Glutamatergic neuron (in vitro differentiated cells): ENCODE results near the gene KIZ. TPM values are rescaled to one million over a fixed set of nuclear protein-coding genes. Genes with fewer than 3 reads are reported as not detected.

Source experiments
- DNase-seq: peaks from one replicate; pipeline ENCODE4 v3.0.0; 2022
- H3K27ac Mint-ChIP-seq: one replicate; pipeline ENCODE4 v1.8.0; 2020; ENCODE audit warnings: mild to moderate bottlenecking, mixed read lengths, inconsistent platforms; ENCODE audit not compliant: unreplicated experiment
- H3K27me3 Mint-ChIP-seq: one replicate; pipeline ENCODE4 v1.8.0; 2020; ENCODE audit warnings: mild to moderate bottlenecking, moderate library complexity, mixed read lengths, inconsistent platforms; ENCODE audit not compliant: unreplicated experiment
- H3K36me3 Mint-ChIP-seq: one replicate; pipeline ENCODE4 v1.8.0; 2020; ENCODE audit warnings: mild to moderate bottlenecking, mixed read lengths, inconsistent platforms; ENCODE audit not compliant: unreplicated experiment
- H3K4me1 Mint-ChIP-seq: one replicate; pipeline ENCODE4 v1.8.0; 2020; ENCODE audit warnings: mild to moderate bottlenecking, low read depth, mixed read lengths, inconsistent platforms; ENCODE audit not compliant: unreplicated experiment
- H3K4me3 Mint-ChIP-seq: one replicate; pipeline ENCODE4 v1.8.0; 2020; ENCODE audit warnings: mild to moderate bottlenecking, mixed read lengths, inconsistent platforms; ENCODE audit not compliant: unreplicated experiment
- H3K9me3 Mint-ChIP-seq: one replicate; pipeline ENCODE4 v1.8.0; 2020; ENCODE audit warnings: mild to moderate bottlenecking, moderate library complexity, mixed read lengths, inconsistent platforms; ENCODE audit not compliant: unreplicated experiment
- total RNA-seq: library from RNA; stranded (reverse); fragmentation: NEBNext Ultra II Directional; extraction: Animal tissue kit (Norgen Biotek cat#: 25700); gene quantifications from one replicate; pipeline ENCODE4 v1.2.1, GENCODE V29; 2021; ENCODE audit not compliant: unreplicated experiment
- TF ChIP-seq, protein P1 (sequence below): fragments of 200-600 bp; sonication (generic); IDR thresholded peaks from one replicate; pipeline ENCODE4 v1.5.0; 2021; ENCODE audit not compliant: partially characterized antibody, unreplicated experiment

Gene KIZ
- total RNA-seq, 1 donor from 2014 or later, result 17.7 TPM

GRCh38 chr20:21179757-21180156, 53.9 kb downstream of the KIZ start:
- TF ChIP-seq, protein P1, sequence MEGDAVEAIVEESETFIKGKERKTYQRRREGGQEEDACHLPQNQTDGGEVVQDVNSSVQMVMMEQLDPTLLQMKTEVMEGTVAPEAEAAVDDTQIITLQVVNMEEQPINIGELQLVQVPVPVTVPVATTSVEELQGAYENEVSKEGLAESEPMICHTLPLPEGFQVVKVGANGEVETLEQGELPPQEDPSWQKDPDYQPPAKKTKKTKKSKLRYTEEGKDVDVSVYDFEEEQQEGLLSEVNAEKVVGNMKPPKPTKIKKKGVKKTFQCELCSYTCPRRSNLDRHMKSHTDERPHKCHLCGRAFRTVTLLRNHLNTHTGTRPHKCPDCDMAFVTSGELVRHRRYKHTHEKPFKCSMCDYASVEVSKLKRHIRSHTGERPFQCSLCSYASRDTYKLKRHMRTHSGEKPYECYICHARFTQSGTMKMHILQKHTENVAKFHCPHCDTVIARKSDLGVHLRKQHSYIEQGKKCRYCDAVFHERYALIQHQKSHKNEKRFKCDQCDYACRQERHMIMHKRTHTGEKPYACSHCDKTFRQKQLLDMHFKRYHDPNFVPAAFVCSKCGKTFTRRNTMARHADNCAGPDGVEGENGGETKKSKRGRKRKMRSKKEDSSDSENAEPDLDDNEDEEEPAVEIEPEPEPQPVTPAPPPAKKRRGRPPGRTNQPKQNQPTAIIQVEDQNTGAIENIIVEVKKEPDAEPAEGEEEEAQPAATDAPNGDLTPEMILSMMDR, result no peak
- H3K4me3 Mint-ChIP-seq, result no peak overlapping the region
- H3K36me3 Mint-ChIP-seq, result peaks cover 12% of the 10 kb centered on the region
- peaks cover 3% of the 10 kb centered on the region for H3K27me3 Mint-ChIP-seq
- H3K9me3 Mint-ChIP-seq, result peaks cover 5% of the 10 kb centered on the region
- no peak overlapping the region for H3K27ac Mint-ChIP-seq
- H3K4me1 Mint-ChIP-seq, result no peaks in the 10 kb centered on the region
- DNase-seq, result no peak

DNA sequence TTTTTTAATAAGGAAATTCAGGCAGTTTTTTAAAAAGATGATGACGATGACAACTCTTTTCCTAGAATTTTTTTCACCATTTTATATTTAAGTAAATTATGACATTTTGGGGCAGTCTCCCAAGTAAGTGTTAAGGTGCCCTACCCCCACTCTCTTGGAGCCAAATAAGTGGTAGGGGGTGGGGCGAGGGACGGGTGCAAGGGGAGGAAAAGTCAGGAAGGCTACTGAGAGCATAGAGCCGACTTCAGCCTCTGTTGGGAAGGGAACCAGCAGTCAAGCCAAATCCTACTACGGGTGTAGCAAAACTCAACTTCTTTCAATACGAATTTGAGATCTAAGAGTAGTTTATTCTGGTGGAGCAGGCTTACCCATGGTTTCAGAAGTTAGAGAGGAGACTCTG, 54.4 kb downstream of the KIZ start:
- Mint-ChIP-seq H3K27ac (no peak overlapping the region), H3K9me3 (peaks cover 5% of the 10 kb centered on the region), H3K4me3 (no peak overlapping the region), H3K4me1 (no peaks in the 10 kb centered on the region), H3K36me3 (peaks cover 12% of the 10 kb centered on the region), H3K27me3 (peaks cover 3% of the 10 kb centered on the region)
- DNase-seq, result no peak
- TF ChIP-seq, protein P1, result no peak

DNA sequence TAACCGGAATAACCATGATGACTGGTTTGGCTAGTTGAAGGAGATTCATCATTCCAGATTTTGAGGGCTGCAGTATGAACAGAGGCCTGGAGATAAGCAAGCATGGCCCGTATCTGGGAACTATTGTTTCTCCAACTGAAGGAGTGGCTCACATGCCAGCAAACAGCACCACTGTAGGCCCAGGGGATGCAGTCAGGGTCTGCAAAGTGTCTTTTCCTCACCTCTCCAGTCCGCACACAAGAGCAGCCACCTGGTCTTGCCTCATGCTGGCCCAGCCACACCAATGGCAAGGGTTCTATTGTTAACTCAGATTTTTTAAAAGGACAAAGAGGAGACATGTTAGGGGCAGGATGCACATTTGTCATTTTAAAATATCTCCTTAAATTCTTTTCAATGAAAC, 55.1 kb downstream of the KIZ start:
- Mint-ChIP-seq H3K4me3 (no peak overlapping the region), H3K27me3 (peaks cover 3% of the 10 kb centered on the region), H3K36me3 (peaks cover 12% of the 10 kb centered on the region), H3K9me3 (peaks cover 5% of the 10 kb centered on the region), H3K27ac (no peak overlapping the region), H3K4me1 (no peaks in the 10 kb centered on the region)
- no peak for DNase-seq
- TF ChIP-seq, protein P1, result no peak

DNA sequence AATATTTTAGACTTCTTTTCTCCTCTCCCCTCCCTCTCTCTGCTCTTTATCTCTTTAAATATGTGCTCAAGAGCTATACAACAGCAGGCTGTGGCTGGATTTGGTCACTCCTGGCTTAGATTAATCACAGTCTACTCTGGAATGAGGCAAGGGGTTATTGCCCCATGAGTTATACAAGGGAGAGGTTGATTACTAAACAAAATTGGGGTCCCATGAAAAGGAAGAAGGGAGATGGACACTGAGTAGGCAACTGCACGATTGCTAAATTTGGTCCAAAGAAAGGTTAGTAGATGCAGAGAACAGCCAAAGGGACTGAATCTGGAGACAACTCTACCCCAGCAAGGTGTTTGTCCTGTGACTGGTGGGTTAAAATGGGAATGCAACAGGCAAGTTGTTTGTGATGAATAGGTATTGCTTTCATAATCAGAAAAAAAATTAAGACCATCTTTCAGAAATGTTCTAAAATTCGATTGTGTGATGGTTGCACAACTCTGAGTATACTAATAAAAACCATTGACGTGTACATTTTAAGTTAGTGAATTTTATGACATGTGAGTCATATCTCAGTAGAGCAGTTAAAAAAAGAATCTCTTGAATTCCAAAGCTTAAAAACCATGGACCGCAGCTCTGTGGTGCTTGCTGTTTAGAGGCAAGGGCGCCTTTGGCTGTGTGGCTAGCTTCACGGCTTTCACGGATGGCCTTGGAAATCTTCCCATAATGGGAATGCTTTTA, 57.1 kb downstream of the KIZ start:
- TF ChIP-seq, protein P1, result no peak
- Mint-ChIP-seq H3K36me3 (no peaks in the 10 kb centered on the region), H3K4me1 (no peaks in the 10 kb centered on the region), H3K9me3 (peaks cover 1% of the 10 kb centered on the region), H3K4me3 (no peak overlapping the region), H3K27me3 (no peaks in the 10 kb centered on the region), H3K27ac (no peak overlapping the region)
- DNase-seq, result no peak

DNA sequence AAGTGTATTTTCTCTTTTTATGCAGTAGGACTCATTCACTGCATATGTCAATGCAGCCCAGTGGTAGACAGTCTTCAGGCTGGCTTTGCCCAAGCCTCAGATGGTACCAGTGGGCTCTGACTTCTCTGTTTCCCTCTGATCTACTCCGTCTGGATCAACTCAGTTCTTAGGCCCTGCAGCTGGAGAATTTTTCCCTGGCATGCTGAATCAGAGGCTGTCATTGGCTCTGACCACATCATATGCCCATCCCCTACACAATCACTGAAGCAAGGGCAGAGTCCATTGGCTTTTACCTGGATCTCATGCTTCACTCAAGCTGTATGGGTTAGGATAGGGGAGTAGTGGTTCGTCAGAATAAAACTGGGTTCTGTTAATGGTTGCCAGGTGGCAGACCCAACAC, 57.8 kb downstream of the KIZ start:
- no peak for DNase-seq
- no peaks in the 10 kb centered on the region for H3K4me1 Mint-ChIP-seq
- peaks cover 1% of the 10 kb centered on the region for H3K9me3 Mint-ChIP-seq
- TF ChIP-seq, protein P1, result no peak
- H3K36me3 Mint-ChIP-seq, result no peaks in the 10 kb centered on the region
- H3K4me3 Mint-ChIP-seq, result no peak overlapping the region
- no peak overlapping the region for H3K27ac Mint-ChIP-seq
- no peaks in the 10 kb centered on the region for H3K27me3 Mint-ChIP-seq
